Colonic mucosa (tissue), 4 donors: ENCODE data around the gene ZNF79. TPM values are rescaled to one million over a fixed set of nuclear protein-coding genes. Genes with fewer than 3 reads are reported as not detected.

Source experiments
- DNase-seq: peaks from one replicate; pipeline ENCODE4 v3.0.0-alpha.2; 2020
- H3K27ac ChIP-seq: fragments of 200-600 bp; one replicate; pipeline ENCODE4 v1.8.0; 2021
- H3K27me3 ChIP-seq: fragments of 200-600 bp; one replicate; pipeline ENCODE4 v1.8.0; 2021
- H3K36me3 ChIP-seq: fragments of 200-600 bp; one replicate; pipeline ENCODE4 v1.8.0; 2021
- H3K4me1 ChIP-seq: fragments of 200-600 bp; one replicate; pipeline ENCODE4 v1.8.0; 2021; ENCODE audit warnings: mild to moderate bottlenecking
- H3K4me3 ChIP-seq: fragments of 200-600 bp; one replicate; pipeline ENCODE4 v1.8.0; 2021
- H3K9ac ChIP-seq, 2 donors: one replicate each; pipeline ENCODE4 v1.7.0; 2013; ENCODE audit warnings: control low read depth in 2 of 2, low read depth in 2 of 2, low read length in 2 of 2
- H3K9me3 ChIP-seq: fragments of 200-600 bp; one replicate; pipeline ENCODE4 v1.8.0; 2021
- CTCF ChIP-seq: fragments of 200-600 bp; IDR thresholded peaks from one replicate; pipeline ENCODE4 v1.8.0; 2022; ENCODE audit warnings: antibody characterized with exemption, mild to moderate bottlenecking
- intact Hi-C: fragments of 100-400 bp; cut with DNase I; formaldehyde crosslinking; loops from one replicate; pipeline ENCODE4 v1.14.1; 2022
- total RNA-seq, 2 donors: library from RNA; stranded (reverse); fragmentation: NEBNext Ultra II Directional in 1 of 2; extraction: Animal tissue kit (Norgen Biotek cat#: 25700) in 1 of 2; gene quantifications; one replicate each; pipeline ENCODE4 v1.2.1, GENCODE V29; 2021
- donor health status: healthy.
- donor health status: DM: no; HTN: no; CAD: no.
- donor health status: DM: no; HTN: no; CAD: no.

Gene ZNF79
- total RNA-seq, 2 donors from 2014 or later, result 5.8 to 6.4 TPM

- no peaks in the 10 kb centered on the region for H3K4me1 ChIP-seq
- H3K9me3 ChIP-seq, result no peaks in the 10 kb centered on the region
- DNase-seq, result no peak
- intact Hi-C loops, result no loop called here
- H3K27ac ChIP-seq, result no peak overlapping the region
- H3K27me3 ChIP-seq, result no peaks in the 10 kb centered on the region
- no peak overlapping the region for H3K4me3 ChIP-seq
- H3K36me3 ChIP-seq, result no peaks in the 10 kb centered on the region
- no peak overlapping the region for H3K9ac ChIP-seq
- TF ChIP-seq CTCF, result no peak
These were observed 58.5 kb downstream of the ZNF79 start for GRCh38 chr9:127482662-127483061.

GRCh38 chr9:127485995-127486394 lies 61.8 kb downstream of the ZNF79 start:
- H3K36me3 ChIP-seq, result no peaks in the 10 kb centered on the region

GRCh38 chr9:127488946-127489345 lies 64.8 kb downstream of the ZNF79 start:
- Histone ChIP-seq H3K9me3 (no peaks in the 10 kb centered on the region), H3K9ac (no peak overlapping the region), H3K4me3 (no peak overlapping the region), H3K27ac (no peak overlapping the region), H3K36me3 (no peaks in the 10 kb centered on the region), H3K4me1 (no peaks in the 10 kb centered on the region), H3K27me3 (no peaks in the 10 kb centered on the region)
- no peak for TF ChIP-seq CTCF
- intact Hi-C loops, result no loop called here
- no peak for DNase-seq

More at GRCh38 chr9:127485995-127486394, 61.8 kb downstream of the ZNF79 start:
- DNase-seq, result no peak
- no peaks in the 10 kb centered on the region for H3K9me3 ChIP-seq
- TF ChIP-seq CTCF, result no peak
- no peak overlapping the region for H3K9ac ChIP-seq
- H3K4me3 ChIP-seq, result no peak overlapping the region
- H3K27ac ChIP-seq, result no peak overlapping the region
- no peaks in the 10 kb centered on the region for H3K27me3 ChIP-seq
- H3K4me1 ChIP-seq, result no peaks in the 10 kb centered on the region
- intact Hi-C loops, result no loop called here

- H3K36me3 ChIP-seq, result no peaks in the 10 kb centered on the region
- H3K4me1 ChIP-seq, result no peaks in the 10 kb centered on the region
- no peak overlapping the region for H3K9ac ChIP-seq
- no peaks in the 10 kb centered on the region for H3K9me3 ChIP-seq
- H3K27me3 ChIP-seq, result no peaks in the 10 kb centered on the region
- no peak for TF ChIP-seq CTCF
- intact Hi-C loops, result no loop called here
- DNase-seq, result no peak
- no peak overlapping the region for H3K27ac ChIP-seq
- no peak overlapping the region for H3K4me3 ChIP-seq
These were observed 65.4 kb downstream of the ZNF79 start for GRCh38 chr9:127489471-127490115.

GRCh38 chr9:127490535-127491230 lies 66.5 kb downstream of the ZNF79 start:
- Histone ChIP-seq H3K9me3 (no peaks in the 10 kb centered on the region), H3K27me3 (no peaks in the 10 kb centered on the region), H3K27ac (no peak overlapping the region), H3K4me3 (no peak overlapping the region), H3K4me1 (no peaks in the 10 kb centered on the region), H3K36me3 (no peaks in the 10 kb centered on the region), H3K9ac (no peak overlapping the region)
- no peak for TF ChIP-seq CTCF
- DNase-seq, result no peak
- intact Hi-C loops, result no loop called here
